GM13977 (cell line): ENCODE data around the gene PISD.

Experiments
- DNase-seq: peaks from one replicate; pipeline ENCODE4 v3.0.0; 2012; ENCODE audit warnings: low spot score
- in situ Hi-C: fragments of 300-500 bp; cut with MboI; formaldehyde crosslinking; loops from one replicate; pipeline ENCODE4 v1.12.0; 2022; ENCODE audit warnings: low sequenced_read_pairs, low pct_unique_long_range_greater_than_20kb, mixed read lengths, inconsistent platforms; ENCODE audit not compliant: unreplicated experiment
- TF ChIP-seq, protein P1 (sequence below): IDR thresholded peaks from 2 replicates; pipeline ENCODE4 v1.5.1; 2012; ENCODE audit warnings: mild to moderate bottlenecking, control low read depth; ENCODE audit not compliant: insufficient read depth; ENCODE audit errors: extremely low read depth, missing control alignments

PISD gene

DNA sequence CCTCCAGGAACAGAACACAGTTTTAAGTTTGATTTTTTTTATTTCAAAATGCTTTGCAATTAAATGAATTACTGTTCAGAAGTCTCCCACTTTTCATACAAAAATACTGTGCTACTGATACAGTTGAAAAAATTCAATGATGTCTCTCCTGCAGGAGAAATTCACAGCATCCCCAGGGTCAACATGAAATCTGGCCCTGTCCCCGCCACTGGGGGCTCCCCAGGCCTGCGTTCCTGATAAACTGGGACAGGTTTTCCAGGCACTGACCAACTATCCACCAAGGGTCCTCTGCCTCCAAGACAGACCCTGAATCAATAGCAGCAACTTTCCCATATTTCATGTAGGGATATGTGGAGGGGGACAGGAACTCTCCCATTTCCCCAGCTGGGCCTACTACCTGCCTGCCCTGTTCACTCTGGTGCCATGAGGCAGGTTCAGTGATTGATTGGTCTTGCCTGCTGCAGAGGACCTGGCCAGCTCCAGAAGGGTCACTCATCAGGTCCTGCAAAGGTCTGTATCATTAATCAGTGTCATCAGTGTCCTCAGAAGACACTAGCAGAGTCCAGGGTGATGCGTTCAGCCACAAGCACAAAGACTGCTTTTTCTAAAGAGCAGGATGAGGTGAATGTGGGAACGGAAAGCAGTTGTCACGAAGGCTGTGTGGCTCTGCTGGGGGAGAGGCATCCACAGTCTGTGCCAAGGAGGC, 43.4 kb downstream of the PISD start:
- no peak for DNase-seq
- TF ChIP-seq, protein P1, sequence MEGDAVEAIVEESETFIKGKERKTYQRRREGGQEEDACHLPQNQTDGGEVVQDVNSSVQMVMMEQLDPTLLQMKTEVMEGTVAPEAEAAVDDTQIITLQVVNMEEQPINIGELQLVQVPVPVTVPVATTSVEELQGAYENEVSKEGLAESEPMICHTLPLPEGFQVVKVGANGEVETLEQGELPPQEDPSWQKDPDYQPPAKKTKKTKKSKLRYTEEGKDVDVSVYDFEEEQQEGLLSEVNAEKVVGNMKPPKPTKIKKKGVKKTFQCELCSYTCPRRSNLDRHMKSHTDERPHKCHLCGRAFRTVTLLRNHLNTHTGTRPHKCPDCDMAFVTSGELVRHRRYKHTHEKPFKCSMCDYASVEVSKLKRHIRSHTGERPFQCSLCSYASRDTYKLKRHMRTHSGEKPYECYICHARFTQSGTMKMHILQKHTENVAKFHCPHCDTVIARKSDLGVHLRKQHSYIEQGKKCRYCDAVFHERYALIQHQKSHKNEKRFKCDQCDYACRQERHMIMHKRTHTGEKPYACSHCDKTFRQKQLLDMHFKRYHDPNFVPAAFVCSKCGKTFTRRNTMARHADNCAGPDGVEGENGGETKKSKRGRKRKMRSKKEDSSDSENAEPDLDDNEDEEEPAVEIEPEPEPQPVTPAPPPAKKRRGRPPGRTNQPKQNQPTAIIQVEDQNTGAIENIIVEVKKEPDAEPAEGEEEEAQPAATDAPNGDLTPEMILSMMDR = no peak
- in situ Hi-C loops = no loop called here

GRCh38 chr22:31618057-31618456, 44.0 kb downstream of the PISD start:
- no peak for DNase-seq
- TF ChIP-seq, protein P1 = no peak
- in situ Hi-C loops = no loop called here

GRCh38 chr22:31616315-31616980, 45.6 kb downstream of the PISD start:
- in situ Hi-C loops = no loop called here
- DNase-seq = peak; percentile 81
- TF ChIP-seq, protein P1 = no peak

- no peak for DNase-seq
- TF ChIP-seq, protein P1 = no peak
- in situ Hi-C loops = no loop called here
These were observed 46.1 kb downstream of the PISD start for GRCh38 chr22:31615940-31616314.

DNA sequence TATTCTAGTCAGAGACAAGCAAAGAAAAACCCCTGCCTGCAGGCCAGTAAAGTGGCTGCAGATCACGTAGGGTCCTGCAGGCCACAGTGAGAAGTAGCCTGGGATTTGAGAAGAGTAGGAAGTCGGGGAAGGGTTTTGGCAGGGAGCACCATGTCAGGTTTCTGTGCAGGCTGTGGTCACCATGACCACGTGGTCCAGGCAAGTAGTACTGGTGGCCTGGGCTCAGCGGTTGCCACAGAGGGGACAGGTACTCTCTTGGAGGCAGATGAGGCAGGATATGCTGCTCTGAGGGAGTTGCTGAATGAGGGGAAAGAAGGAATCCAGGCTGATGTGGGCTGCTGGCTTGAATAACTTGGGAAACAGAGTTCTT, 46.5 kb downstream of the PISD start:
- in situ Hi-C loops = no loop called here
- DNase-seq = no peak
- TF ChIP-seq, protein P1 = no peak

DNA sequence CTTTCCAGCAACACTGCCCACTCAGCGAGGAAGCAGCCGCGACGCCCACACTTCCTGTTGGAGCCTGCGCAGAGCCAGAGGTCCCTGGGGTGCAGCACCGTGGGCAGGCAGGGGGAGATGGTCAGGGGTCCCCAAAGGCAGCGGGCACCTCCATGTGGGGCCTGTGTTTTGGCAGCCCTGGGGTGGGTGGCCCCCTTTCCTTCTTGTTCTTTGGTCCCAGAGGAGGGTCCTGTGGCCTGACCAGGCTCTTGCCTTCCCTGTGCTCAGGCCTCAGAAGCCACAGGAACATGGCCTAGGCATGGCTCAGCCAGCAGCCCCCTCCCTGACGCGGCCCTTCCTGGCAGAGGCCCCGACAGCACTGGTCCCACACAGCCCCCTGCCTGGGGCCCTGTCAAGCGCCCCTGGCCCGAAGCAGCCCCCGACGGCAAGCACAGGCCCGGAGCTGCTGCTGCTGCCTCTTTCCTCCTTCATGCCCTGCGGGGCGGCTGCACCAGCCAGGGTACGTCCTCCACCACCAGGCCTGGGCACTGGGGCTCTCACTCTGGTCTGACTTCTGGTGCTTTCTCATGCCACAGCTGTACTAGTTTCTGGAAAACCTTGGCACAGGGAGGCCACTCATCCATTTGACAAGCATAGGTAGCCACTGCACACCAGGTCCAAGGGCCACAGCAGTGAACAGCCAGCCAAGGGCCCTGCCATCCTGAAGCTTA, 47.1 kb downstream of the PISD start:
- TF ChIP-seq, protein P1 = no peak
- no peak for DNase-seq
- in situ Hi-C loops = no loop called here
